Testis (tissue), 3 donors: Measurements from ENCODE around the gene GOT2. TPM values are rescaled to one million over a fixed set of nuclear protein-coding genes. Genes with fewer than 3 reads are reported as not detected.

Experiments
- DNase-seq: peaks from one replicate; pipeline ENCODE4 v3.0.0-alpha.2; 2019
- H3K27ac ChIP-seq, 2 donors: fragments of 200-600 bp; sonication (generic); one replicate each; pipeline ENCODE4 v1.5.1; 2019
- H3K27me3 ChIP-seq: fragments of 200-600 bp; sonication (generic); one replicate; pipeline ENCODE4 v1.5.1; 2019
- H3K36me3 ChIP-seq: fragments of 200-600 bp; sonication (generic); one replicate; pipeline ENCODE4 v1.5.1; 2017; ENCODE audit warnings: low read depth; ENCODE audit errors: missing control alignments
- H3K4me1 ChIP-seq: fragments of 200-600 bp; sonication (generic); one replicate; pipeline ENCODE4 v1.5.1; 2019
- H3K4me3 ChIP-seq, 2 donors: fragments of 200-600 bp; sonication (generic); one replicate each; pipeline ENCODE4 v1.5.1; 2017 to 2019
- H3K9me3 ChIP-seq: fragments of 200-600 bp; sonication (generic); one replicate; pipeline ENCODE4 v1.5.1; 2017
- POLR2A ChIP-seq: fragments of 450-650 bp; IDR thresholded peaks from one replicate; pipeline ENCODE4 v1.6.1; 2017; ENCODE audit warnings: antibody characterized with exemption, mild to moderate bottlenecking, moderate library complexity
- WGBS, 2 donors: methylation state at CpG; one replicate each; pipeline ENCODE4 v1.1.5; 2018; 5-methylcytosine and 5-hydroxymethylcytosine counted together
- intact Hi-C: fragments of 100-400 bp; cut with DNase I; formaldehyde crosslinking; loops from one replicate; pipeline ENCODE4 v1.15.1; 2023; ENCODE audit warnings: low total_unique reads
- polyA plus RNA-seq: library from polyadenylated mRNA; stranded (reverse); fragments of 350-450 nt; fragmentation: Illumina TruSeq; extraction: RNeasy Lipid Tissue Mini Kit (QIAGEN cat#74804); gene quantifications from one replicate; pipeline ENCODE4 v1.2.3, GENCODE V29; 2014; ENCODE audit warnings: low read depth, low replicate concordance; ENCODE audit not compliant: insufficient read depth
- small RNA-seq, 2 donors: library from RNA; depleted of rRNA; stranded (forward); fragments of <200 nt; gene quantifications; one replicate each; pipeline ENCODE3, GENCODE V24; 2016
- total RNA-seq, 2 donors: library from RNA; depleted of rRNA; stranded (reverse); fragments of >200 nt; gene quantifications; one replicate each; pipeline ENCODE4 v1.2.3, GENCODE V29; 2016

The GOT2 gene
- total and polyA plus RNA-seq, 3 donors from 2014 or later = 81.0 to 138 (median 108) TPM

DNA sequence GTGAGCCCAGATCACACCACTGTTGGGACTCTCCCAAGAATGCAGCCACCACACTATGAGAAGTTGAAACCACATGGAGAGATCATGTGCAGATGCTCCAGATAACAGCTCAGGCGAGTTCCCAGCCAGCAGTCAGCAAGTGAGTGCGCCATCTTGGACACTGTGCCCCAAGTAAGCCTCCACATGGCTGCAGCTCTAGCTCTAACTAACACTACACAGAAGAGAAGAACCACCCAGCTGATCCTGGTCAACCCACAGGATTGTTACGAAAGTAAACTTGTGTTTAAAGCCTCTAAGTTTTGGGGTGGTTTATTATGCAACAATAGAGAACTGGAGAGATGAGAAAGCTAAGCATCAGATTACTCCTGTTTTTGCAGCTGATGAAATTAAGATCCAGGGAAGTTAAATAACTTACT is 75.3 kb downstream of the GOT2 start:
- 87% methylated on average over 3 of the region's 3 CpGs for WGBS, 2 donors
- intact Hi-C loops = no loop called here

More for the DNA sequence above, 75.3 kb downstream of the GOT2 start:
- Histone ChIP-seq H3K9me3 (no peaks in the 10 kb centered on the region), H3K36me3 (no peaks in the 10 kb centered on the region), H3K27ac (no peak overlapping the region), H3K27me3 (no peaks in the 10 kb centered on the region), H3K4me3 (no peak overlapping the region), H3K4me1 (no peaks in the 10 kb centered on the region)
- no peak for TF ChIP-seq POLR2A
- no peak for DNase-seq

Small RNA genes lying within 50 kb of the gene (small RNA-seq; reads per million reads assigned to genes)
- gene RN7SL143P (0 reads per million in 2 donors), gene RNU6-1155P (0 reads per million in 2 donors)

Other genes starting within 250 kb of the GOT2 start
- 100 to 1,000 TPM; 375 to 444 TPM for gene NDRG4, start 234.2 kb downstream of the GOT2 start, total RNA-seq
- 142 TPM for gene NDRG4, start 234.2 kb downstream of the GOT2 start, polyA plus RNA-seq
- gene SETD6, start 218.8 kb downstream of the GOT2 start, total RNA-seq = 10 to 100 TPM; 71.2 to 77.5 TPM
- gene SETD6, start 218.8 kb downstream of the GOT2 start, polyA plus RNA-seq = 21.6 TPM
- 100 to 1,000 TPM; 267 to 272 TPM for gene CNOT1, start 104.5 kb downstream of the GOT2 start, total RNA-seq
- gene CNOT1, start 104.5 kb downstream of the GOT2 start, polyA plus RNA-seq = 449 TPM
- gene SLC38A7, start 49.5 kb downstream of the GOT2 start, total RNA-seq = 10 to 100 TPM; 37.4 to 76.4 TPM
- 66.6 TPM for gene SLC38A7, start 49.5 kb downstream of the GOT2 start, polyA plus RNA-seq